H9 (cell line): ENCODE data around the gene GADD45A. TPM values are rescaled to one million over a fixed set of nuclear protein-coding genes. Genes with fewer than 3 reads are reported as not detected.

Experiments used
- DNase-seq: peaks from one replicate; pipeline ENCODE4 v3.0.0-alpha.2; 2017
- H2AFZ ChIP-seq: one replicate; pipeline ENCODE4 v1.6.1; 2013; ENCODE audit warnings: mild to moderate bottlenecking, low read length, control low read depth, moderate library complexity
- H2AK5ac ChIP-seq: 2 replicates; pipeline ENCODE4 v1.6.1; 2013; ENCODE audit warnings: low read length, control low read depth, mixed read lengths; ENCODE audit not compliant: insufficient read length
- H2BK120ac ChIP-seq: one replicate; pipeline ENCODE4 v1.6.1; 2013; ENCODE audit warnings: low read depth, mild to moderate bottlenecking, low read length, control low read depth, inconsistent platforms; ENCODE audit not compliant: poor library complexity, severe bottlenecking
- H2BK12ac ChIP-seq: 2 replicates; pipeline ENCODE4 v1.6.1; 2013; ENCODE audit warnings: low read length, control low read depth, mixed read lengths, low read depth; ENCODE audit not compliant: insufficient read length
- H2BK15ac ChIP-seq: 2 replicates; pipeline ENCODE4 v1.6.1; 2013; ENCODE audit warnings: low read depth, low read length, control low read depth
- H2BK20ac ChIP-seq: one replicate; pipeline ENCODE4 v1.6.1; 2013; ENCODE audit warnings: low read depth, mild to moderate bottlenecking, low read length, control low read depth, inconsistent platforms; ENCODE audit not compliant: poor library complexity, severe bottlenecking
- H2BK5ac ChIP-seq: 2 replicates; pipeline ENCODE4 v1.6.1; 2013; ENCODE audit warnings: low read length, control low read depth, mixed read lengths; ENCODE audit not compliant: insufficient read length
- H3K14ac ChIP-seq: 2 replicates; pipeline ENCODE4 v1.6.1; 2013; ENCODE audit warnings: low read length, control low read depth; ENCODE audit not compliant: insufficient read depth
- H3K18ac ChIP-seq: 2 replicates; pipeline ENCODE4 v1.6.1; 2013; ENCODE audit warnings: low read depth, mild to moderate bottlenecking, mixed read lengths, low read length, control low read depth; ENCODE audit not compliant: insufficient read length
- H3K23ac ChIP-seq: 2 replicates; pipeline ENCODE4 v1.6.1; 2013; ENCODE audit warnings: low read length, control low read depth, mixed read lengths, low read depth; ENCODE audit not compliant: insufficient read length
- H3K23me2 ChIP-seq: 2 replicates; pipeline ENCODE4 v1.6.1; 2013; ENCODE audit warnings: low read depth, mild to moderate bottlenecking, mixed read lengths, low read length, control low read depth; ENCODE audit not compliant: insufficient read length, poor library complexity, severe bottlenecking
- H3K27ac ChIP-seq: 2 replicates; pipeline ENCODE4 v1.5.1; 2013; ENCODE audit warnings: low read length, control low read depth, mixed read lengths, low read depth; ENCODE audit not compliant: insufficient read length
- H3K27me3 ChIP-seq: 2 replicates; pipeline ENCODE4 v1.6.1; 2013; ENCODE audit warnings: low read length, control low read depth, inconsistent platforms; ENCODE audit not compliant: insufficient read depth
- H3K4ac ChIP-seq: 2 replicates; pipeline ENCODE4 v1.6.1; 2013; ENCODE audit warnings: low read depth, mild to moderate bottlenecking, control low read depth, inconsistent platforms, low read length, moderate library complexity
- H3K4me1 ChIP-seq: 2 replicates; pipeline ENCODE4 v1.6.1; 2013; ENCODE audit warnings: low read length, control low read depth, inconsistent platforms; ENCODE audit not compliant: insufficient read depth
- H3K4me2 ChIP-seq: 2 replicates; pipeline ENCODE4 v1.6.1; 2013; ENCODE audit warnings: low read length, control low read depth, mixed read lengths; ENCODE audit not compliant: insufficient read length, insufficient read depth
- H3K56ac ChIP-seq: 2 replicates; pipeline ENCODE4 v1.6.1; 2013; ENCODE audit warnings: low read depth, mild to moderate bottlenecking, mixed read lengths, low read length, control low read depth; ENCODE audit not compliant: insufficient read length
- H3K79me1 ChIP-seq: 2 replicates; pipeline ENCODE4 v1.6.1; 2013; ENCODE audit warnings: low read depth, mild to moderate bottlenecking, moderate library complexity, low read length, control low read depth, inconsistent platforms; ENCODE audit not compliant: insufficient read depth, poor library complexity, severe bottlenecking
- H3K79me2 ChIP-seq: 2 replicates; pipeline ENCODE4 v1.6.1; 2013; ENCODE audit warnings: low read length, control low read depth, inconsistent platforms; ENCODE audit not compliant: insufficient read depth
- H3K9ac ChIP-seq: 2 replicates; pipeline ENCODE4 v1.6.1; 2013; ENCODE audit warnings: low read length, control low read depth, mixed read lengths; ENCODE audit not compliant: insufficient read length; ENCODE audit errors: extremely low read depth
- H3K9me3 ChIP-seq: one replicate; pipeline ENCODE4 v1.6.1; 2013; ENCODE audit warnings: low read depth, low read length, inconsistent platforms; ENCODE audit not compliant: control insufficient read depth
- H3T11ph ChIP-seq: one replicate; pipeline ENCODE4 v1.6.1; 2013; ENCODE audit warnings: mild to moderate bottlenecking, low read length, control low read depth, inconsistent platforms
- H4K20me1 ChIP-seq: one replicate; pipeline ENCODE4 v1.6.1; 2013; ENCODE audit not compliant: control insufficient read depth, insufficient read length, insufficient read depth
- H4K5ac ChIP-seq: 2 replicates; pipeline ENCODE4 v1.6.1; 2013; ENCODE audit warnings: low read depth, mild to moderate bottlenecking, mixed read lengths, low read length, control low read depth; ENCODE audit not compliant: insufficient read length
- H4K8ac ChIP-seq: replicated peaks from 2 replicates; pipeline ENCODE4 v1.6.1; 2013; ENCODE audit warnings: low read length, control low read depth, mixed read lengths, low read depth; ENCODE audit not compliant: insufficient read length
- H4K91ac ChIP-seq: 2 replicates; pipeline ENCODE4 v1.6.1; 2013; ENCODE audit warnings: low read depth, mild to moderate bottlenecking, moderate library complexity, mixed read lengths, low read length, control low read depth; ENCODE audit not compliant: insufficient read length
- H3K27ac Mint-ChIP-seq, 3 experiments: 2 replicates in 2 of 3; 3 replicates in 1 of 3; pipeline ENCODE4 v1.8.0; 2020 to 2021; ENCODE audit warnings: mixed read lengths in 3 of 3, mild to moderate bottlenecking in 1 of 3, moderate library complexity in 1 of 3
- H3K27me3 Mint-ChIP-seq: 2 replicates; pipeline ENCODE4 v1.8.0; 2021; ENCODE audit warnings: low read depth, mild to moderate bottlenecking, moderate library complexity, mixed read lengths
- H3K36me3 Mint-ChIP-seq, 3 experiments: 2 replicates in 2 of 3; 3 replicates in 1 of 3; pipeline ENCODE4 v1.8.0; 2020 to 2021; ENCODE audit warnings: low read depth in 3 of 3, mixed read lengths in 3 of 3; ENCODE audit not compliant: insufficient read depth in 1 of 3
- H3K4me1 Mint-ChIP-seq, 2 experiments: 2 replicates each; pipeline ENCODE4 v1.8.0; 2020; ENCODE audit warnings: mixed read lengths in 2 of 2
- H3K4me3 Mint-ChIP-seq, 2 experiments: 2 replicates in 1 of 2; 3 replicates in 1 of 2; pipeline ENCODE4 v1.8.0; 2020 to 2021; ENCODE audit warnings: mild to moderate bottlenecking in 2 of 2, mixed read lengths in 2 of 2, moderate library complexity in 1 of 2
- H3K9me3 Mint-ChIP-seq, 2 experiments: 2 replicates in 1 of 2; 3 replicates in 1 of 2; pipeline ENCODE4 v1.8.0; 2020; ENCODE audit warnings: mild to moderate bottlenecking in 2 of 2, mixed read lengths in 2 of 2, moderate library complexity in 1 of 2
- WGBS: extraction: QIAGEN DNeasy Blood & Tissue Kit; methylation state at CpG from one replicate; pipeline ENCODE4 v1.1.7; 2013; ENCODE audit warnings: missing lambda C conversion rate, low lambda C conversion rate, mixed read lengths; ENCODE audit not compliant: insufficient read length; ENCODE audit errors: extremely low coverage; 5-methylcytosine and 5-hydroxymethylcytosine counted together
- total RNA-seq: library from RNA; stranded (reverse); gene quantifications from 2 replicates; pipeline ENCODE4 v1.2.1, GENCODE V29; 2021
- TF ChIP-seq, protein P1 (sequence below): fragments of 200-600 bp; sonication (generic); conservative IDR thresholded peaks from 3 replicates; pipeline ENCODE4 v1.8.0; 2021; ENCODE audit warnings: antibody characterized with exemption, mild to moderate bottlenecking

The GADD45A gene
- total RNA-seq, 1 experiment from 2014 or later = 22.8 TPM

DNA sequence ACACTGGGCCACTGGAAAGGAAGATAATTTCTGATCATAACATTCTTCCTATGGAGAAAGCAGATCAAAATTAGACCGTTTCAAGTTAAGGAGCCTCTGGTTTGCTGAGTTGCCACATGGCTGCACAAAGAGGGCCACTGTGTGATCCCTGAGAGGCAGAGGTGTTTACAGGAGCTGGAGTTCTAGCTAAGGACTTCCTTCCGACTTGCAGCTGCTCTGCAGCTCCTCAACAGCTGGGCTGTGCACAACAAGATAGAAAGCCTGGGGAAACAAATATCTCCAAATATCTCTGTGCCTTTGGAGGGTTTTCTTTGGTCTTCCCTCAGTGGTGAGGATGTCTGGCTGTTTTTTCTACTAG lies 26.8 kb downstream of the GADD45A start:
- Histone ChIP-seq H3K14ac (no peak overlapping the region), H3T11ph (no peak overlapping the region), H2BK5ac (no peak overlapping the region), H2BK12ac (no peak overlapping the region), H3K4ac (no peak overlapping the region), H3K18ac (no peak overlapping the region), H4K20me1 (no peaks in the 10 kb centered on the region), H2BK120ac (no peak overlapping the region), H3K79me1 (no peaks in the 10 kb centered on the region), H3K23me2 (no peaks in the 10 kb centered on the region), H3K27me3 (no peaks in the 10 kb centered on the region), H2AFZ (no peak overlapping the region), H3K4me1 (no peaks in the 10 kb centered on the region), H3K9ac (no peak overlapping the region), H3K9me3 (no peaks in the 10 kb centered on the region), H3K79me2 (no peaks in the 10 kb centered on the region), H3K27ac (no peak overlapping the region), H4K5ac (no peak overlapping the region), H4K8ac (no peak overlapping the region), H3K23ac (no peak overlapping the region), H2BK20ac (no peak overlapping the region), H2AK5ac (no peak overlapping the region), H4K91ac (no peak overlapping the region), H3K4me2 (no peak overlapping the region), H2BK15ac (no peak overlapping the region), H3K56ac (no peak overlapping the region)
- no CpG with 5 or more reads among the region's 2 CpGs for WGBS
- TF ChIP-seq, protein P1, sequence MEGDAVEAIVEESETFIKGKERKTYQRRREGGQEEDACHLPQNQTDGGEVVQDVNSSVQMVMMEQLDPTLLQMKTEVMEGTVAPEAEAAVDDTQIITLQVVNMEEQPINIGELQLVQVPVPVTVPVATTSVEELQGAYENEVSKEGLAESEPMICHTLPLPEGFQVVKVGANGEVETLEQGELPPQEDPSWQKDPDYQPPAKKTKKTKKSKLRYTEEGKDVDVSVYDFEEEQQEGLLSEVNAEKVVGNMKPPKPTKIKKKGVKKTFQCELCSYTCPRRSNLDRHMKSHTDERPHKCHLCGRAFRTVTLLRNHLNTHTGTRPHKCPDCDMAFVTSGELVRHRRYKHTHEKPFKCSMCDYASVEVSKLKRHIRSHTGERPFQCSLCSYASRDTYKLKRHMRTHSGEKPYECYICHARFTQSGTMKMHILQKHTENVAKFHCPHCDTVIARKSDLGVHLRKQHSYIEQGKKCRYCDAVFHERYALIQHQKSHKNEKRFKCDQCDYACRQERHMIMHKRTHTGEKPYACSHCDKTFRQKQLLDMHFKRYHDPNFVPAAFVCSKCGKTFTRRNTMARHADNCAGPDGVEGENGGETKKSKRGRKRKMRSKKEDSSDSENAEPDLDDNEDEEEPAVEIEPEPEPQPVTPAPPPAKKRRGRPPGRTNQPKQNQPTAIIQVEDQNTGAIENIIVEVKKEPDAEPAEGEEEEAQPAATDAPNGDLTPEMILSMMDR = no peak
- no peak for DNase-seq
- Mint-ChIP-seq H3K4me3 (no peak overlapping the region), H3K4me1 (peaks cover 8 to 11% of the 10 kb centered on the region in 2 experiments), H3K27me3 (no peaks in the 10 kb centered on the region), H3K9me3 (no peaks in the 10 kb centered on the region), H3K27ac (no peak overlapping the region), H3K36me3 (no peaks in the 10 kb centered on the region; a peak in 1 of 7 replicates)
